ENCODE results near the gene EVPL.

DNA sequence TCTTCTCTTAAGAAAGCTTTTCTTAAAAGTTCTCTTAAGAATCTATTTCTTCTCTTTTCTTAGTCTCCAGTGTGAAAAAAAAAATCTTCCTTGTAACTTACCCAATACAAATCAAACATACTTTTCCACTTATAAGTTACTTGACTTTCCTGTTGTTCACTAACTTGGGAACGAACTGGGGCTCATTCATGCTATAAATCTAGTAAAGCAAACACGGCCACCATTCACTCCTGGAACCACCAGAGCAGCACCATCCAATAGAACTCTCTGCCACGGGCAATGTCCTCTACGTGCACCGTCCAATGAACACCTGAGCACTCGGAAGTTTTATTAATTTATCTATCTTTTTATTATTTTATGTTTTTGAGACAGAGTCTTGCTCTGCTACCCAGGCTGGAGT lies 24.5 kb upstream of the EVPL start:
- TF ChIP-seq, protein P1, sequence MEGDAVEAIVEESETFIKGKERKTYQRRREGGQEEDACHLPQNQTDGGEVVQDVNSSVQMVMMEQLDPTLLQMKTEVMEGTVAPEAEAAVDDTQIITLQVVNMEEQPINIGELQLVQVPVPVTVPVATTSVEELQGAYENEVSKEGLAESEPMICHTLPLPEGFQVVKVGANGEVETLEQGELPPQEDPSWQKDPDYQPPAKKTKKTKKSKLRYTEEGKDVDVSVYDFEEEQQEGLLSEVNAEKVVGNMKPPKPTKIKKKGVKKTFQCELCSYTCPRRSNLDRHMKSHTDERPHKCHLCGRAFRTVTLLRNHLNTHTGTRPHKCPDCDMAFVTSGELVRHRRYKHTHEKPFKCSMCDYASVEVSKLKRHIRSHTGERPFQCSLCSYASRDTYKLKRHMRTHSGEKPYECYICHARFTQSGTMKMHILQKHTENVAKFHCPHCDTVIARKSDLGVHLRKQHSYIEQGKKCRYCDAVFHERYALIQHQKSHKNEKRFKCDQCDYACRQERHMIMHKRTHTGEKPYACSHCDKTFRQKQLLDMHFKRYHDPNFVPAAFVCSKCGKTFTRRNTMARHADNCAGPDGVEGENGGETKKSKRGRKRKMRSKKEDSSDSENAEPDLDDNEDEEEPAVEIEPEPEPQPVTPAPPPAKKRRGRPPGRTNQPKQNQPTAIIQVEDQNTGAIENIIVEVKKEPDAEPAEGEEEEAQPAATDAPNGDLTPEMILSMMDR (conservative IDR thresholded peaks at IDR 0.05): no peak
- TF ChIP-seq ZFX (IDR thresholded peaks at IDR 0.05): no peak

Measured in C4-2B (cell line).